NK-92 treated with Interleukin-12 subunit alpha and Interleukin-12 subunit beta, amount 100 ng/mL, for 24 hours (cell line): ENCODE data around the gene PDP2.

Experiments used
- DNase-seq: peaks from one replicate; lab custom pipeline; 2025; lab: John Stamatoyannopoulos, UW

PDP2 gene

DNA sequence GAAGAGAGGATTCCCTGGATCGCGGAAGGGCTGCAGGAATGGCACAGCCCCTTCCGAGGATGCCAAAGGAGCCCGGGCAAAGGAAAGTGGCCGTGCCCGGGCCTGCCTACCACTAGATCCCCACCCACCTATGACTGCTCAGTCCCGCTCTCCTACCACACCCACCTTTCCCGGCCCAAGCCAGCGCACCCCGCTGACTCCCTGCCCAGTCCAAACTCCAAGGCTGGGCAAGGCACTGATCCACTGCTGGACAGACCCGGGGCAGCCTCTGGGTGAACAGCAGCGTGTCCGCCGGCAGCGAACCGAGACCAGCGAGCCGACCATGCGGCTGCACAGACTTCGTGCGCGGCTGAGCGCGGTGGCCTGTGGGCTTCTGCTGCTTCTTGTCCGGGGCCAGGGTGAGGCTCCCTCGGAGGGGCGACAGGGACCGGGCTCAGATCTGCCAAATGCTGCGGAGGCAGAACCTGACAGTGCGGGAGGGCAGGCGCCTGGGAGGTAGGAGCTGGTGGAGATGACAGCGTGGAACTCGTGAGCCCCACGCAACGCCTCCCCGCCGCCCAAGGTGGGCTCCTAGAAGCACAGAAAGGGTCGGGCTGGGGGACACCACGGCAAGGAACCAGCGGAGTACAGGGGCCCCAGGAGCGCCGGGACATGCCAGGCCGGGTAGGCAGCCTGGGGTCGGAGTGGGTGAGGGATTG lies 55.1 kb downstream of the PDP2 start, which contains the start of gene CES2:
CES2 (plus strand) TSS at position 203 of the 698 bp plus-strand sequence; CDS start at position 323, 120 bp downstream.
- no peak for DNase-seq

DNA sequence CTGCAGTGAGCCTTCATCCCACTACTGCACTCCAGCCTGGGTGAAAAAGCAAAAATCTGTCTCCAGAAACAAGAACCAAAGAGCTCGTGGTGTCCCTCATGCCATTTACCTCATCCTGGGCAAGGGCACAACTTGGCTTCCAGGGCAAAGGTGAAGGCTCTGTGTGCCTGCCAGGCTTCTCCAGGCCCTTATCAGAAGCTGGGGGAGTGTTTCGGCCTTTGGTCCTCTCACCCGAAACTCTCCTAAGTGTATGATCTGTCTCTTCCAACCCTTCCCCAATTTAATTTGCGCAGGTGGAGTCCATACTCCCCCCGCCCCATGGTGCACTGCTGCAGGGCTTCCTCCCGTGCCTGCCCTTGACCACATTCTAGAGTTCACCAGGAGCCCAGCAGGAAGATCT lies 56.1 kb downstream of the PDP2 start:
- no peak for DNase-seq

DNA sequence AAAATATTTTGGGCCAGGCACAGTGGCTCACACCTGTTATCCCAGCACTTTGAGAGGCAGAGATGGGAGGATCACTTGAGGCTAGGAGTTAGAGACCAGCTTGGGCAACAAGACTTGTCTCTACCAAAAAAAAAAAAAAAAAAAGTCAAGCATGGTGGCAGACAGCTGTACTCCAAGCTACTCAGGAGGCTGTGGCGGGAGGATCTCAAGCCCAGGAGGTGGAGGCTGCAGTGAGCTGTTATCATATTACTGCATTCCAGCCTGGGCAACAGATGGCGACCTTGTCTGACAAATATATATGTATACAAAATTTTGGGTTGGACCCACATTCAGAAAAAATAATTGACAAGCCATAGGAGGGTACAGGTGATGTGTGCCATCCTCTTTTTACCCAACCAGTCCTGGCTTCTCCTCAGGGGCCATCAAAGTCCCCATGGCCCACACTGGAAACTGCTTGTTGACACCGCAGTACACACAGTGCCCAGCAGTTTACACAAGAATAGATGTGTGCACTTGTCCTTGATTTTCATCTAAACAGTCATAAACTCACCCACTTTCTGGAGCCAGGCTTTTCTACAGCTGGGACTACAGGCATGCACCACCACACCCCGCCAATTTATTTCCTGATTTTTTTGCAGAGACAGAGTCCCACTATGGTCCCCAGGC lies 56.7 kb downstream of the PDP2 start:
- no peak for DNase-seq

DNA sequence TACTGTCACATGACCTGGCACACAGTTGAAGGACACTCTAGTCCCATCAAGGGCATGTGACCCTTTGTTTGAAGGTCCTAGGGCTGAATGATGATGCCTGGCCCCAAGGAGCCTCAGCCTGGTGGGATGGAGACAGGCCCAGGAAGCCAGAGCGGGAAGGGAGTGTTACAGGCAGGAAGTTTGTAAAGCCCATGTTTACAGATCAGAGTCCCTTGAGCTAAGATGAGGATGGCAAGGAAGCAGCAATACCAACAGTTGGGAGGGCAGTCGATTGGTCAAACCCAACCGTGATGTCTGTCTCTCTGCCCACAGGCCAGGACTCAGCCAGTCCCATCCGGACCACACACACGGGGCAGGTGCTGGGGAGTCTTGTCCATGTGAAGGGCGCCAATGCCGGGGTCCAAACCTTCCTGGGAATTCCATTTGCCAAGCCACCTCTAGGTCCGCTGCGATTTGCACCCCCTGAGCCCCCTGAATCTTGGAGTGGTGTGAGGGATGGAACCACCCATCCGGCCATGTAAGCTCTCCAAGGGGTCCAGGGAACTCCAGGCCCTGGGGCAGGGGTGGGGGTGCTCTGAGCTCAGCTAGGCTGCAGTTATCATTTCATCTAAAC lies 57.5 kb downstream of the PDP2 start:
- no peak for DNase-seq

DNA sequence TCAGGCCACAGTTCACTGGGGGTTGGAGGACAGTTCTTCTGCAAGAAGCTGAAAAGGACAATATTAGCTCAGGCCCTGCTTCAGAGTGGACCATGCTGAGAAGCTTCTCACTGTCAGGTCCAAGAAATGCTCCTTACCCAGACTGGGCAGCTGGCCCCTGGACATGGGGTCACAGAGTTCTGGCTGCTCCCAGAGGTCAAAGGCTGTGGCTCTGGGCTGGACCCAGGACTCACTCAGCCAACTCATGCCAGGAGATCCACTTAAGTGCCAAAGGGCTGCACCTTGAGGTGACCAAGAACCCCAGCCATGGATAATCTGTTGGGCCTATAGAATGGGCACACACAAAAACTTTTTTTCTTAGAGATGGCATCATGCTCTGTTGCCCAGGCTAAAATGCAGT lies 59.1 kb downstream of the PDP2 start:
- no peak for DNase-seq

DNA sequence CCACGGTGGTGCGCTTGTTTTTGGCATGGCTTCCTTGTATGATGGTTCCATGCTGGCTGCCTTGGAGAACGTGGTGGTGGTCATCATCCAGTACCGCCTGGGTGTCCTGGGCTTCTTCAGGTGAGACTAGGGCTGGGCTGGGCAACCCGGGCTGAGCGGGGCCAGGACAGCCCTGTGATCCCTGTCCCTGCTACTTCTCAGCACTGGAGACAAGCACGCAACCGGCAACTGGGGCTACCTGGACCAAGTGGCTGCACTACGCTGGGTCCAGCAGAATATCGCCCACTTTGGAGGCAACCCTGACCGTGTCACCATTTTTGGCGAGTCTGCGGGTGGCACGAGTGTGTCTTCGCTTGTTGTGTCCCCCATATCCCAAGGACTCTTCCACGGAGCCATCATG lies 59.9 kb downstream of the PDP2 start:
- DNase-seq: no peak
